OCI-LY1 (cell line): ENCODE results near the gene TF.

ENCODE experiments used
- H2AFZ ChIP-seq: fragments of 200-600 bp; sonication (generic), shearing (Covaris generic); 2 replicates; pipeline ENCODE4 v1.6.0; 2014; ENCODE audit warnings: antibody characterized with exemption, mild to moderate bottlenecking, low read length
- H3F3A ChIP-seq: fragments of 200-600 bp; sonication (generic), shearing (Covaris generic); 2 replicates; pipeline ENCODE4 v1.6.0; 2014; ENCODE audit warnings: mild to moderate bottlenecking, antibody characterized with exemption, low read length, moderate library complexity; ENCODE audit not compliant: insufficient read depth
- H3K27ac ChIP-seq: fragments of 200-600 bp; sonication (generic); 2 replicates; pipeline ENCODE4 v1.5.1; 2014; ENCODE audit warnings: low read length, mixed run types, mild to moderate bottlenecking, low read depth; ENCODE audit not compliant: poor library complexity, severe bottlenecking
- H3K27me3 ChIP-seq: fragments of 200-600 bp; sonication (generic); 2 replicates; pipeline ENCODE4 v1.6.0; 2014; ENCODE audit warnings: antibody characterized with exemption, mild to moderate bottlenecking, low read length, moderate library complexity; ENCODE audit not compliant: insufficient read depth
- H3K36me3 ChIP-seq: fragments of 200-600 bp; sonication (generic); 2 replicates; pipeline ENCODE4 v1.6.1; 2014; ENCODE audit warnings: mild to moderate bottlenecking, antibody characterized with exemption, low read length, moderate library complexity, mixed read lengths; ENCODE audit not compliant: insufficient read depth
- H3K4me1 ChIP-seq: fragments of 200-600 bp; sonication (generic); 2 replicates; pipeline ENCODE4 v1.5.1; 2014; ENCODE audit warnings: mild to moderate bottlenecking, low read length, moderate library complexity; ENCODE audit not compliant: insufficient read depth, severe bottlenecking
- H3K4me2 ChIP-seq: fragments of 200-600 bp; sonication (generic), shearing (Covaris generic); 2 replicates; pipeline ENCODE4 v1.6.1; 2014; ENCODE audit warnings: low read length
- H3K4me3 ChIP-seq: fragments of 200-600 bp; sonication (generic); 2 replicates; pipeline ENCODE4 v1.5.1; 2014; ENCODE audit warnings: low read length, low read depth, mild to moderate bottlenecking, mixed read lengths; ENCODE audit not compliant: poor library complexity, severe bottlenecking
- H3K79me2 ChIP-seq: fragments of 200-600 bp; shearing (Covaris generic); 2 replicates; pipeline ENCODE4 v1.6.1; 2016; ENCODE audit warnings: mixed run types, low read length, mixed read lengths; ENCODE audit not compliant: insufficient read depth
- H3K9ac ChIP-seq: fragments of 200-600 bp; sonication (generic), shearing (Covaris generic); 2 replicates; pipeline ENCODE4 v1.6.1; 2014; ENCODE audit warnings: mild to moderate bottlenecking, low read length, mixed read lengths
- H3K9me2 ChIP-seq: fragments of 200-600 bp; sonication (generic), shearing (Covaris generic); 2 replicates; pipeline ENCODE4 v1.6.1; 2014; ENCODE audit warnings: low read depth, mild to moderate bottlenecking, low read length, mixed read lengths
- H3K9me3 ChIP-seq: fragments of 200-600 bp; shearing (Covaris generic); 2 replicates; pipeline ENCODE4 v1.6.1; 2014; ENCODE audit warnings: low read length, mixed read lengths
- H4K20me1 ChIP-seq: fragments of 200-600 bp; sonication (generic), shearing (Covaris generic); 2 replicates; pipeline ENCODE4 v1.6.0; 2016; ENCODE audit warnings: mild to moderate bottlenecking, low read length; ENCODE audit not compliant: insufficient read depth
- CTCF ChIP-seq: fragments of 200-600 bp; sonication (generic), shearing (Covaris generic); IDR thresholded peaks from 2 replicates; pipeline ENCODE4 v1.5.1; 2017; ENCODE audit warnings: mild to moderate bottlenecking, antibody characterized with exemption, low read length, moderate library complexity, mixed read lengths
- EZH2 ChIP-seq: fragments of 200-600 bp; sonication (generic), shearing (Covaris generic); IDR thresholded peaks from 2 replicates; pipeline ENCODE4 v1.8.0; 2017; ENCODE audit warnings: borderline replicate concordance, mixed run types, mild to moderate bottlenecking, antibody characterized with exemption, low read length, moderate library complexity, mixed read lengths

Gene TF

DNA sequence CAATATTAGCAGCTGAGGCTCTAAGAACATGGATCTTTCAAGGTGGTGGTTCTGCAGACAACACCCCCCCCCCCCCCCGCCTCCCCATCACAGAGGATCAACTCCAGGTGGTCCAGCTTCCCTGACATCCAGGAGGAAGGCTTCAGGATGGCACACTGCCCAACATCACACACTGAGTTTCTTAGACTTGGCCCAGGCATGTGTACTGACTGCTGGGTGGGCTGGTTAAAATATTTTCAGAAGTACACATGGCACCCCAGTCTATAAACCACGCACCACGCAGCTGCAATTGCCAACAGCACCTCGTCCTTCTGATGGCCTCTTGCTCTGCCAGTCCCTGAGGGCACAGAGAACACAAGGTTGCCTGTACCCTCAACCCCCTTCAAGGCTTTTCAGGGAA lies 81.5 kb downstream of the TF start:
- H3K9me3 ChIP-seq, result no peaks in the 10 kb centered on the region
- H3K27me3 ChIP-seq, result 0 out of 2 replicates have a peak, but pooled peaks cover 9% of the 10 kb centered on the region
- H3K36me3 ChIP-seq, result peaks cover 20% of the 10 kb centered on the region
- no peak overlapping the region for H3K9ac ChIP-seq
- H3K27ac ChIP-seq, result no peak overlapping the region
- H3K4me1 ChIP-seq, result no peaks in the 10 kb centered on the region
- no peak overlapping the region for H2AFZ ChIP-seq
- H3K79me2 ChIP-seq, result no peaks in the 10 kb centered on the region
- no peaks in the 10 kb centered on the region for H4K20me1 ChIP-seq
- no peaks in the 10 kb centered on the region for H3F3A ChIP-seq
- TF ChIP-seq EZH2 (no peak), CTCF (no peak)
- H3K4me3 ChIP-seq, result no peak overlapping the region
- no peaks in the 10 kb centered on the region for H3K9me2 ChIP-seq
- H3K4me2 ChIP-seq, result no peak overlapping the region

- Histone ChIP-seq H3K4me3 (no peak overlapping the region), H3F3A (no peaks in the 10 kb centered on the region), H3K4me2 (no peak overlapping the region), H3K36me3 (peaks cover 11% of the 10 kb centered on the region), H3K27me3 (0 out of 2 replicates have a peak, but pooled peaks cover 9% of the 10 kb centered on the region), H4K20me1 (no peaks in the 10 kb centered on the region), H3K79me2 (no peaks in the 10 kb centered on the region), H3K9me3 (no peaks in the 10 kb centered on the region), H3K9me2 (no peaks in the 10 kb centered on the region), H3K9ac (no peak overlapping the region), H3K27ac (no peak overlapping the region), H2AFZ (no peak overlapping the region), H3K4me1 (no peaks in the 10 kb centered on the region)
- no peak for TF ChIP-seq CTCF
- no peak for TF ChIP-seq EZH2
These were observed 82.5 kb downstream of the TF start for GRCh38 chr3:133828576-133829309.

DNA sequence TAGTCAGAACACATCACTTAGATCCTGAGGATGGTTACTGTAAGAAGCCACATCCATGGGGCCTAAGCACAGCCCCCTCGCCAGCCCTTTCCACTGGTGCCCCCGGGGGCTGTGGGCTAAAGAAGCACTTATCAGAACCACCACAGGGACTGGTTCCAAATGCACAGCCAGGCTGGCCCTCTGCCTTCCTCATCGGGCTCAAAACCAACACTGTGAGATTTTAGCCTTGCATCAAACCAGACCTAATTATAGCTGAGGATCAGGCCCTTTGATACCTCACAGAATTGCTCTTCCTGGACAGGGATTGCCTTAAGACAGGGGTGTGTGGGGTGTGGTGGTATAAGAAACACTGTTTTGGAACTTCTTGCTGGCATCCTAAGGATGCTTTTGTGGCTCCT lies 83.1 kb downstream of the TF start:
- H3K79me2 ChIP-seq, result no peaks in the 10 kb centered on the region
- H3K9ac ChIP-seq, result no peak overlapping the region
- H3K36me3 ChIP-seq, result peaks cover 5% of the 10 kb centered on the region
- no peak overlapping the region for H3K27ac ChIP-seq
- no peaks in the 10 kb centered on the region for H3K4me1 ChIP-seq
- H3K27me3 ChIP-seq, result 0 out of 2 replicates have a peak, but pooled peaks cover 9% of the 10 kb centered on the region
- H2AFZ ChIP-seq, result no peak overlapping the region
- H3F3A ChIP-seq, result no peaks in the 10 kb centered on the region
- no peak overlapping the region for H3K4me2 ChIP-seq
- no peaks in the 10 kb centered on the region for H3K9me3 ChIP-seq
- no peaks in the 10 kb centered on the region for H3K9me2 ChIP-seq
- no peak overlapping the region for H3K4me3 ChIP-seq
- TF ChIP-seq CTCF, result no peak
- TF ChIP-seq EZH2, result no peak
- H4K20me1 ChIP-seq, result no peaks in the 10 kb centered on the region
